PFSK-1 (cell line): ENCODE results near the gene NYNRIN. TPM values are rescaled to one million over a fixed set of nuclear protein-coding genes. Genes with fewer than 3 reads are reported as not detected.

ENCODE experiments used
- FOXP2 ChIP-seq: optimal IDR thresholded peaks from 2 replicates; pipeline ENCODE3; 2011; ENCODE audit warnings: borderline replicate concordance, control low read depth, inconsistent platforms; ENCODE audit not compliant: insufficient read depth; ENCODE audit errors: extremely low read length, extremely low read depth
- POLR2AphosphoS5 ChIP-seq: IDR thresholded peaks from 2 replicates; pipeline ENCODE4 v1.6.1; 2012; ENCODE audit warnings: low read depth, mild to moderate bottlenecking, control low read depth, low read length, moderate library complexity
- SIN3A ChIP-seq: IDR thresholded peaks from 2 replicates; pipeline ENCODE4 v1.6.1; 2012; ENCODE audit warnings: mild to moderate bottlenecking, low read length, moderate library complexity, borderline replicate concordance; ENCODE audit not compliant: insufficient read depth
- TAF1 ChIP-seq: IDR thresholded peaks from 2 replicates; pipeline ENCODE4 v1.6.1; 2012; ENCODE audit warnings: low read length, control low read depth, borderline replicate concordance; ENCODE audit not compliant: insufficient read depth
- polyA plus RNA-seq: library from polyadenylated mRNA; unstranded; fragments of >200 nt; gene quantifications from one replicate; pipeline ENCODE4 v1.2.1, GENCODE V29; 2012; ENCODE audit warnings: low read depth, missing spikeins; ENCODE audit not compliant: insufficient read length
- TF ChIP-seq, protein P1 (sequence below), 2 experiments: IDR thresholded peaks; 2 replicates each; pipeline versions ENCODE4 v1.6.1 to v1.8.0; 2011 to 2012; ENCODE audit warnings: low read depth in 2 of 2, low read length in 2 of 2, control low read depth in 1 of 2, inconsistent platforms in 1 of 2, mild to moderate bottlenecking in 1 of 2, moderate library complexity in 1 of 2; ENCODE audit not compliant: insufficient read depth in 1 of 2

NYNRIN gene
- 20.0 TPM for polyA plus RNA-seq

- TF ChIP-seq SIN3A (no peak), FOXP2 (no peak), POLR2AphosphoS5 (no peak), TAF1 (no peak)
- TF ChIP-seq, protein P1, sequence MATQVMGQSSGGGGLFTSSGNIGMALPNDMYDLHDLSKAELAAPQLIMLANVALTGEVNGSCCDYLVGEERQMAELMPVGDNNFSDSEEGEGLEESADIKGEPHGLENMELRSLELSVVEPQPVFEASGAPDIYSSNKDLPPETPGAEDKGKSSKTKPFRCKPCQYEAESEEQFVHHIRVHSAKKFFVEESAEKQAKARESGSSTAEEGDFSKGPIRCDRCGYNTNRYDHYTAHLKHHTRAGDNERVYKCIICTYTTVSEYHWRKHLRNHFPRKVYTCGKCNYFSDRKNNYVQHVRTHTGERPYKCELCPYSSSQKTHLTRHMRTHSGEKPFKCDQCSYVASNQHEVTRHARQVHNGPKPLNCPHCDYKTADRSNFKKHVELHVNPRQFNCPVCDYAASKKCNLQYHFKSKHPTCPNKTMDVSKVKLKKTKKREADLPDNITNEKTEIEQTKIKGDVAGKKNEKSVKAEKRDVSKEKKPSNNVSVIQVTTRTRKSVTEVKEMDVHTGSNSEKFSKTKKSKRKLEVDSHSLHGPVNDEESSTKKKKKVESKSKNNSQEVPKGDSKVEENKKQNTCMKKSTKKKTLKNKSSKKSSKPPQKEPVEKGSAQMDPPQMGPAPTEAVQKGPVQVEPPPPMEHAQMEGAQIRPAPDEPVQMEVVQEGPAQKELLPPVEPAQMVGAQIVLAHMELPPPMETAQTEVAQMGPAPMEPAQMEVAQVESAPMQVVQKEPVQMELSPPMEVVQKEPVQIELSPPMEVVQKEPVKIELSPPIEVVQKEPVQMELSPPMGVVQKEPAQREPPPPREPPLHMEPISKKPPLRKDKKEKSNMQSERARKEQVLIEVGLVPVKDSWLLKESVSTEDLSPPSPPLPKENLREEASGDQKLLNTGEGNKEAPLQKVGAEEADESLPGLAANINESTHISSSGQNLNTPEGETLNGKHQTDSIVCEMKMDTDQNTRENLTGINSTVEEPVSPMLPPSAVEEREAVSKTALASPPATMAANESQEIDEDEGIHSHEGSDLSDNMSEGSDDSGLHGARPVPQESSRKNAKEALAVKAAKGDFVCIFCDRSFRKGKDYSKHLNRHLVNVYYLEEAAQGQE (IDR thresholded peaks at IDR 0.05; ENCODE audit: insufficient read depth in 1 of 2, low read depth in 2 of 2, low read length in 2 of 2) = no peak
Observed at GRCh38 chr14:24398653-24399446, at the start of gene NYNRIN. Gene NYNRIN (plus strand): TSS chr14:24399003. CDS start chr14:24399247, 244 bp downstream.

- no peak for TF ChIP-seq TAF1
- no peak for TF ChIP-seq FOXP2
- TF ChIP-seq POLR2AphosphoS5 = no peak
- TF ChIP-seq, protein P1 (IDR thresholded peaks at IDR 0.05; ENCODE audit: insufficient read depth in 1 of 2, low read depth in 2 of 2, low read length in 2 of 2) = no peak
- no peak for TF ChIP-seq SIN3A
Observed at GRCh38 chr14:24349742-24350141, 49.1 kb upstream of the NYNRIN start.

GRCh38 chr14:24351517-24351916 is 47.3 kb upstream of the NYNRIN start:
- TF ChIP-seq, protein P1 (IDR thresholded peaks at IDR 0.05; ENCODE audit: insufficient read depth in 1 of 2, low read depth in 2 of 2, low read length in 2 of 2) = no peak
- TF ChIP-seq FOXP2 (no peak), TAF1 (no peak), SIN3A (no peak), POLR2AphosphoS5 (no peak)

DNA sequence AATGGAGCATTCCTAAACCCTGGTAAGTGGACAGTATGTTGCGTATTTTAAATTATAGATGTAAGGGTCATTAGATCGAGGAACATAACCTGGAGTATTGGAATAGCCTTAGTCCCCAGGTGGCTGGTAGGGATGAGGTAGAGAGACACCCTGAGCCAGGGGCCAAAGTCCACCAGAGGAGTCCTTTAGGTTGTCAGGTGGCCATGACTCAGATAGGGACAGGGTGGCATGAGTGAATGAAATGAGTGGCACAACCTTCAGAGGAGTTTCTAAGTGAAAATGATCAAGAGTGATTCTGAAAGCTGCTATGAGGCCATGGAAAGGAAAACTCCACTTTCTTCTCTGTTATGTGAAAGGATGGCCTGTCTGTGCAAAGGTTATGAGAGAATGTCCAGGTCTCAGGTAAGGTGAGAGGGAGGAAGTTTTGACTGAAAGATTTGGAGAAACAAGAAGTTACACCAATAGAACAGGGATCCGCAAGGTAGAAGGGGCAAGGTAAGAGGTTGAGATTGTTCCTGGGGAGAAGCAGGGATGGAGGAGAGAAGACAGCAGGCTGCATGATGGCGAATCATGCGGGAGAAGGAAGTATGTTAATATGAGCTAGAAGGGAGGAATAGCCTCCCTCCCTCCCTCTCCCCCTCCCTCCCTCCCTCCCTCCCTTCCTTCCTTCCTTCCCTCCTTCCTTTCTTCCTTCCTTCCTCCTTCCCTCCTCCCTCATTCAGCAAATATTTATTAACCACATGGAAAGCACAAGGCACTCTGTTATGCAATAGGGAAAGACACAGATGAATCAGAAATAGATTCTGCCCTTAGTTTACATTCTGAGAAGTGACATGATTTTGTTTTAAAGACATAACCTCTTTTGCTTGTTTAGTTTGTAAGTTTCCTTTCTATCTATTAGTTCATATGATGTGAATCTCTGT is 45.0 kb upstream of the NYNRIN start:
- TF ChIP-seq POLR2AphosphoS5 (no peak), TAF1 (no peak), SIN3A (no peak), FOXP2 (no peak)
- TF ChIP-seq, protein P1 (IDR thresholded peaks at IDR 0.05; ENCODE audit: insufficient read depth in 1 of 2, low read depth in 2 of 2, low read length in 2 of 2) = no peak
